GM12878 (cell line): ENCODE results near the gene TSHR. TPM values are rescaled to one million over a fixed set of nuclear protein-coding genes. Genes with fewer than 3 reads are reported as not detected.

Source experiments
- ATAC-seq: fragments of 200-7000 bp; cut with Tn5 transposase; 3 replicates; pipeline ENCODE4 v1.9.1; 2020; ENCODE audit warnings: mild to moderate bottlenecking, moderate library complexity
- BruUV-seq: library from RNA; stranded (reverse); fragments of 400-500 nt; replicated peaks from 2 replicates; lab custom pipeline; 2021; lab: Mats Ljungman, UMichigan
- CTCF ChIA-PET: fragments of 300-600 bp; sonication (Branson Sonifier 250); formaldehyde crosslinking; extraction: SDS; loops from one replicate; lab custom pipeline; 2021; ENCODE audit warnings: inconsistent platforms; lab: Yijun Ruan, JAX
- POLR2A ChIA-PET: fragments of 350-600 bp; formaldehyde crosslinking; extraction: SDS; loops from one replicate; lab custom pipeline; 2021; ENCODE audit warnings: inconsistent platforms; lab: Charles Lee
- RAD21 ChIA-PET: fragments of 300-600 bp; sonication (Branson Sonifier 250); formaldehyde crosslinking; loops from one replicate; lab custom pipeline; 2023; ENCODE audit warnings: antibody characterized with exemption; ENCODE audit not compliant: unreplicated experiment; lab: Charles Lee
- SMC1A ChIA-PET: fragments of 300-600 bp; sonication (Branson Sonifier 250); formaldehyde crosslinking; loops from one replicate; lab custom pipeline; 2023; ENCODE audit not compliant: unreplicated experiment, uncharacterized antibody; lab: Charles Lee
- DNase-seq: peaks from one replicate; pipeline ENCODE4 v3.0.0-alpha.2; 2011; ENCODE audit warnings: low read depth, low spot score
- FAIRE-seq: peaks from 3 replicates; lab custom pipeline; 2011; peaks lifted over from hg19 to GRCh38; lab: Jason Lieb, UNC
- H2AFZ ChIP-seq: 2 replicates; pipeline ENCODE4 v1.6.0; 2011; ENCODE audit warnings: low read depth, low read length, control low read depth; ENCODE audit not compliant: control insufficient read depth
- H3K27ac ChIP-seq: 2 replicates; pipeline ENCODE4 v1.5.1; 2011; ENCODE audit warnings: control low read depth; ENCODE audit not compliant: control insufficient read depth, insufficient read depth
- H3K27me3 ChIP-seq, 2 experiments: replicated peaks in 1 of 2; 2 replicates each; pipeline versions ENCODE4 v1.6.0 to v1.6.1; 2011; ENCODE audit warnings: low read length in 1 of 2; ENCODE audit not compliant: control insufficient read depth in 2 of 2, insufficient read depth in 2 of 2
- H3K36me3 ChIP-seq, 2 experiments: 2 replicates each; pipeline ENCODE4 v1.5.1; 2011; ENCODE audit warnings: low read length in 1 of 2; ENCODE audit not compliant: control insufficient read depth in 2 of 2, insufficient read depth in 2 of 2
- H3K4me1 ChIP-seq: 2 replicates; pipeline ENCODE4 v1.6.1; 2011; ENCODE audit warnings: mild to moderate bottlenecking, low read length, moderate library complexity, mixed read lengths; ENCODE audit not compliant: control insufficient read depth, insufficient read depth
- H3K4me2 ChIP-seq: 2 replicates; pipeline ENCODE4 v1.6.0; 2011; ENCODE audit warnings: control low read depth; ENCODE audit not compliant: control insufficient read depth, insufficient read depth
- H3K4me3 ChIP-seq: fragments of 200-600 bp; sonication (generic); 2 replicates; pipeline ENCODE4 v1.5.1; 2016
- H3K79me2 ChIP-seq: 2 replicates; pipeline ENCODE4 v1.6.0; 2011; ENCODE audit warnings: low read length; ENCODE audit not compliant: control insufficient read depth, insufficient read depth
- H3K9ac ChIP-seq: 2 replicates; pipeline ENCODE4 v1.8.0; 2011; ENCODE audit warnings: low read length, control low read depth, mixed read lengths; ENCODE audit not compliant: control insufficient read depth, insufficient read depth
- H3K9me3 ChIP-seq: replicated peaks from 3 replicates; pipeline ENCODE4 v1.5.1; 2011; ENCODE audit warnings: mild to moderate bottlenecking, low read length; ENCODE audit not compliant: control insufficient read depth, insufficient read depth
- H4K20me1 ChIP-seq: 2 replicates; pipeline ENCODE4 v1.6.0; 2011; ENCODE audit not compliant: control insufficient read depth, insufficient read depth
- BCL3 ChIP-seq: IDR thresholded peaks from 2 replicates; pipeline ENCODE4 v1.6.1; 2011; ENCODE audit warnings: borderline replicate concordance, low read depth, mild to moderate bottlenecking, moderate library complexity, low read length; ENCODE audit not compliant: insufficient read depth, poor library complexity, severe bottlenecking
- BHLHE40 ChIP-seq, 2 experiments: fragments of 450-650 bp in 1 of 2; IDR thresholded peaks; 2 replicates each; pipeline ENCODE4 v1.6.1; 2011 to 2017; ENCODE audit warnings: low read depth in 2 of 2, borderline replicate concordance in 1 of 2, improper control_type of control experiment in 1 of 2, low read length in 1 of 2, mild to moderate bottlenecking in 1 of 2
- CTCF ChIP-seq, 3 experiments: IDR thresholded peaks in 2 of 3; conservative IDR thresholded peaks in 1 of 3; 2 replicates each; pipeline ENCODE4 v1.5.1; 2011; ENCODE audit warnings: low read depth in 3 of 3, low read length in 3 of 3, mild to moderate bottlenecking in 3 of 3, control low read depth in 2 of 3, moderate library complexity in 2 of 3, inconsistent platforms in 1 of 3, mixed read lengths in 1 of 3; ENCODE audit not compliant: control insufficient read depth in 2 of 3, insufficient read depth in 1 of 3; ENCODE audit errors: extremely low read depth in 1 of 3
- EED ChIP-seq: sonication (generic); IDR thresholded peaks from 2 replicates; pipeline ENCODE4 v1.6.1; 2016; ENCODE audit warnings: antibody characterized with exemption, low read depth
- GABPA ChIP-seq: IDR thresholded peaks from 2 replicates; pipeline ENCODE4 v1.6.1; 2014; ENCODE audit warnings: antibody characterized with exemption, low read depth, mild to moderate bottlenecking, inconsistent platforms
- IKZF1 ChIP-seq: fragments of 450-650 bp; conservative IDR thresholded peaks from 2 replicates; pipeline ENCODE4 v1.6.1; 2017; ENCODE audit warnings: antibody characterized with exemption, mild to moderate bottlenecking
- MTA2 ChIP-seq: fragments of 450-650 bp; IDR thresholded peaks from 2 replicates; pipeline ENCODE4 v1.6.1; 2016; ENCODE audit warnings: low read depth, mild to moderate bottlenecking, moderate library complexity
- NRF1 ChIP-seq: conservative IDR thresholded peaks from 2 replicates; pipeline ENCODE4 v1.6.1; 2011; ENCODE audit warnings: mild to moderate bottlenecking, low read depth, low read length, improper control_type of control experiment
- POLR2AphosphoS5 ChIP-seq: IDR thresholded peaks from 2 replicates; pipeline ENCODE4 v1.6.1; 2011; ENCODE audit warnings: mild to moderate bottlenecking, low read length, inconsistent platforms
- RBBP5 ChIP-seq: fragments of 200-600 bp; sonication (generic); conservative IDR thresholded peaks from 2 replicates; pipeline ENCODE4 v1.6.1; 2016
- REST ChIP-seq: IDR thresholded peaks from 2 replicates; pipeline ENCODE4 v1.6.1; 2012; ENCODE audit warnings: mild to moderate bottlenecking, low read depth, low read length
- SMAD5 ChIP-seq: IDR thresholded peaks from 2 replicates; pipeline ENCODE4 v1.6.1; 2016; ENCODE audit warnings: antibody characterized with exemption, low read depth
- SP1 ChIP-seq: IDR thresholded peaks from one replicate; pipeline ENCODE4 v1.6.1; 2011; ENCODE audit warnings: low read depth, low read length
- ZNF687 ChIP-seq: fragments of 450-650 bp; IDR thresholded peaks from 2 replicates; pipeline ENCODE4 v1.6.1; 2017; ENCODE audit warnings: mild to moderate bottlenecking, moderate library complexity
- WGBS: methylation state at CpG from one replicate; pipeline ENCODE4 v1.1.6; 2016; ENCODE audit warnings: low lambda C conversion rate; ENCODE audit not compliant: insufficient replicate concordance, insufficient coverage; ENCODE audit errors: missing lambda C conversion rate; 5-methylcytosine and 5-hydroxymethylcytosine counted together
- in situ Hi-C: fragments of 300-500 bp; cut with MboI; formaldehyde crosslinking; loops from 9 replicates; pipeline ENCODE4 v1.14.3; 2018; ENCODE audit warnings: mixed read lengths
- intact Hi-C: fragments of 100-400 bp; cut with micrococcal nuclease; formaldehyde crosslinking; loops from one replicate; pipeline ENCODE4 v1.14.2; 2022; ENCODE audit not compliant: unreplicated experiment
- polyA plus RNA-seq, 11 experiments: library from polyadenylated mRNA; depleted of rRNA in 4 of 11; unstranded in 6 of 11; stranded (reverse) in 5 of 11; fragments of >200 nt; fragmentation: Nextera tagmentation in 4 of 11; fragmentation: Illumina TruSeq in 1 of 11; extraction: Ambion mirVana in 4 of 11; extraction: Trizol in 1 of 11; gene quantifications; 1 replicate in 1 of 11; 2 replicates in 10 of 11; pipeline versions ENCODE4 v1.2.1 to v1.2.3, GENCODE V29; 2011 to 2016; ENCODE audit warnings: inconsistent platforms in 2 of 11, missing spikeins in 2 of 11, low read depth in 1 of 11
- total RNA-seq, 4 experiments: library from RNA; depleted of rRNA in 3 of 4; stranded (reverse); fragments of >200 nt in 3 of 4; fragmentation: Illumina TruSeq in 1 of 4; extraction: Trizol in 1 of 4; gene quantifications; 2 replicates each; pipeline versions ENCODE4 v1.2.1 to v1.2.3, GENCODE V29; 2013 to 2021

The TSHR gene
- total and polyA plus RNA-seq, 10 of the 15 experiments (the other 5 are each of a cell fraction or from before 2014, with no cell fraction given): 0.06 to 0.31 TPM; not detected in 8

GRCh38 chr14:81129242-81129641, 173.8 kb downstream of the TSHR start:
- ATAC-seq (no peak), DNase-seq (no peak), FAIRE-seq (no peak)
- Histone ChIP-seq H3K9me3 (peaks cover 10% of the 10 kb centered on the region; the same call in 2 of the 3 replicates), H3K4me3 (no peak overlapping the region), H3K4me1 (peaks cover 3% of the 10 kb centered on the region; the same call in 1 of the 2 replicates), H4K20me1 (no peaks in the 10 kb centered on the region), H3K36me3 (no peaks in the 10 kb centered on the region), H3K27ac (no peak overlapping the region), H3K9ac (no peak overlapping the region), H3K27me3 (no peaks in the 10 kb centered on the region), H2AFZ (no peak overlapping the region), H3K79me2 (no peaks in the 10 kb centered on the region), H3K4me2 (no peak overlapping the region)
- ChIA-PET SMC1A (no interaction called here), RAD21 (no interaction called here), POLR2A (no interaction called here), CTCF (no interaction called here)
- in situ Hi-C loops (no loop called here), intact Hi-C loops (no loop called here)
- no TSS peak for BruUV-seq
- 70% methylated on average over 1 of the region's 1 CpG for WGBS
- TF ChIP-seq CTCF (IDR thresholded peaks at IDR 0.05 in 2 of 3, conservative IDR thresholded peaks at IDR 0.05 in 1 of 3; ENCODE audit: control insufficient read depth in 2 of 3, extremely low read depth in 1 of 3, insufficient read depth in 1 of 3, low read depth in 3 of 3, low read length in 3 of 3) (no peak), GABPA (no peak), POLR2AphosphoS5 (no peak), SMAD5 (no peak), EED (no peak), NRF1 (no peak), REST (no peak), MTA2 (no peak), SP1 (no peak), BCL3 (no peak), IKZF1 (no peak), ZNF687 (no peak), BHLHE40 (IDR thresholded peaks at IDR 0.05; ENCODE audit: borderline replicate concordance in 1 of 2, low read depth in 2 of 2, low read length in 1 of 2) (no peak), RBBP5 (no peak)
